Cortex of kidney (tissue), 1 donor: Measurements from ENCODE around the gene SRXN1.

Experiments used
- DNase-seq: peaks from one replicate; lab custom pipeline; 2025; lab: John Stamatoyannopoulos, UW

Gene SRXN1

DNA sequence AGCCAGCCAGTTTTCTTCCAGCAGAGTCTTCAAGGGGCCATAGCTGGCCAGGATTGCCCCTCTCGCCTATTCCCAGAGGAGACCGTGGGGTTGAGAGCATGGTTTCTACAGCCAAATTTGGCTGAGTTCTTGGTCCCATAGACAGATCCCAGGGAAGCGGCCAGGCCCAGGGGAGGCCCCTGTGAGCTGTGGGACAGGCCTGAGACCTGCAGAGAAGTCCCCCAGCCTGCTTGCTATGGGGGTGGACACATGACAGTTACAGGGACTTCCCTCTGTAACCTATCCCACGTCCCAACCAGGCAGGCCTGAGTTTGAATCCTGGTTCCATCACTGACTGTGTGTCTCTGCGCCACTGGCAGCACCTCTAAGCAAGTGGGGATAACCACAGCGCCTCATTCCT lies 45.5 kb downstream of the SRXN1 start:
- no peak for DNase-seq

DNA sequence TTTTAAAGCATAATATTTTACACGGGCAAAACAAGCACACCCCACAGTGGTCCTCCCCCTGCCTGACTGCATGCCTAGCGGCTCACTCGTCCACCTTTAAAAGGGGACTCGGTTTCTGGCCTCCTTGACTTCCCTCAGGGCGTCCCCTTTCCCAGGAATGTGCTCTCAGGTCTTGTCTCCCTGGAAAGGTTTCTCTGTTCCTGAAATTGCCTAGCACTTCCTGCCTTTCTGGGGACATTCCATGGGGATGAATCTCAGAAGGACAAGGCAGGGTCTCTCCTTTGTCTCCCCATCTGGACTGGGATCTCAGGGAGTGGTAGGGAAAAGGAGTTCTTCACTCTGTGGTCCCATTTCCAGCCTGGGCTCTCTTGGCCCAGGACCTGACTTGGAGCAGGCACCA lies 47.8 kb downstream of the SRXN1 start:
- DNase-seq, result no peak

DNA sequence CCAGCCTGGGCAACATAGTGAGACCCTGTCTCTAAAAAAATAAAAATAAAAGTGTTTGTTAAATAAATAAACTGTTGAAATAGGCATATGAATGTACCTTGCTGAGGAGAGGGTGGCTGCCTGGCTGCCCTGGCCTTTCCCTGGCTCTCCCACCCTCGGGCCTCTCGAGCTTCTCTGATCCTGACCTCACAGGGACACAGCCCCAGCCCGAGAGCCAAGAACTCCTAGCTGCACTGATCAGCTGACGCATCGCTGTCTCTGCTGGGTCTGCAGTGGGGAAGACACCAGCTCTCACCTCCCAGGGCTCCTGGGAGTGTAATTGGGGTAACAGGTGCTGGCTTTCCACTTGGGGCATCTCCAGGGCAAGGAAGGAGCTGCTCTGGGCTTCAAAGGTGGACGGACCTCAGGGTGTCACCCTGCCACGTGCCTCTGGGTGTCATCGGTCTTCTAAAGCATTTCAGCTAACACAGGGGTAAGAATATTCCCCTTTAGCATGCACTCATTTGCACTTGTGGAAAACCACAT lies 49.8 kb downstream of the SRXN1 start:
- no peak for DNase-seq

GRCh38 chr20:602111-602970 lies 50.7 kb downstream of the SRXN1 start:
- no peak for DNase-seq

- DNase-seq, result no peak
These were observed 52.3 kb downstream of the SRXN1 start for GRCh38 chr20:600736-601135.

GRCh38 chr20:600141-600540 lies 52.9 kb downstream of the SRXN1 start:
- DNase-seq, result no peak

GRCh38 chr20:598133-598850 lies 54.7 kb downstream of the SRXN1 start:
- no peak for DNase-seq

GRCh38 chr20:597560-597959 lies 55.4 kb downstream of the SRXN1 start:
- no peak for DNase-seq
